H1 (cell line): ENCODE data around the gene DIPK1B. TPM values are rescaled to one million over a fixed set of nuclear protein-coding genes. Genes with fewer than 3 reads are reported as not detected.
A peak's percentile ranks its signal among the peaks of the same experiment; 100 is the strongest.

ENCODE experiments used
- CTCF ChIA-PET: fragments of 300-600 bp; sonication (Branson Sonifier 250); formaldehyde crosslinking; loops from one replicate; lab custom pipeline; 2021; ENCODE audit not compliant: partially characterized antibody; lab: Charles Lee
- POLR2A ChIA-PET: fragments of 300-600 bp; sonication (Branson Sonifier 250); formaldehyde crosslinking; loops from one replicate; lab custom pipeline; 2021; ENCODE audit warnings: inconsistent platforms; ENCODE audit not compliant: partially characterized antibody; lab: Charles Lee
- DNase-seq, 2 experiments: peaks; one replicate each; pipeline versions ENCODE4 v3.0.0 to v3.0.0-alpha.2; 2010 to 2022; ENCODE audit warnings: low spot score in 2 of 2, low read depth in 1 of 2, mixed read lengths in 1 of 2
- FAIRE-seq: peaks from 2 replicates; lab custom pipeline; 2011; peaks lifted over from hg19 to GRCh38; lab: Jason Lieb, UNC
- H2AFZ ChIP-seq: 2 replicates; pipeline ENCODE4 v1.8.1; 2012; ENCODE audit warnings: low read length, inconsistent platforms
- H2AK5ac ChIP-seq: 2 replicates; pipeline ENCODE4 v1.6.1; 2013; ENCODE audit warnings: low read depth, low read length
- H2BK120ac ChIP-seq: replicated peaks from 2 replicates; pipeline ENCODE3; 2013; ENCODE audit warnings: low read depth, low read length, inconsistent platforms
- H2BK12ac ChIP-seq: 2 replicates; pipeline ENCODE4 v1.6.1; 2013; ENCODE audit warnings: low read depth, low read length
- H2BK15ac ChIP-seq: 2 replicates; pipeline ENCODE4 v1.6.1; 2013; ENCODE audit warnings: low read length
- H2BK20ac ChIP-seq: 2 replicates; pipeline ENCODE4 v1.6.1; 2013; ENCODE audit warnings: low read length
- H2BK5ac ChIP-seq: 2 replicates; pipeline ENCODE4 v1.6.1; 2013; ENCODE audit warnings: low read depth, low read length
- H3K14ac ChIP-seq: 2 replicates; pipeline ENCODE4 v1.6.1; 2013; ENCODE audit warnings: inconsistent platforms; ENCODE audit not compliant: insufficient read length
- H3K18ac ChIP-seq: 2 replicates; pipeline ENCODE4 v1.6.1; 2013; ENCODE audit warnings: low read length; ENCODE audit errors: extremely low read depth
- H3K23ac ChIP-seq: 2 replicates; pipeline ENCODE4 v1.6.1; 2013; ENCODE audit warnings: inconsistent platforms; ENCODE audit not compliant: insufficient read length
- H3K23me2 ChIP-seq: 2 replicates; pipeline ENCODE4 v1.6.1; 2013; ENCODE audit warnings: low read depth, low read length
- H3K27ac ChIP-seq: 2 replicates; pipeline ENCODE4 v1.6.1; 2011; ENCODE audit warnings: low read depth, low read length, inconsistent platforms
- H3K27me3 ChIP-seq, 4 experiments: replicated peaks in 1 of 4; 1 replicate in 1 of 4; 2 replicates in 3 of 4; pipeline versions ENCODE4 v1.6.1 to v1.8.1; 2011 to 2013; ENCODE audit warnings: low read length in 3 of 4, mild to moderate bottlenecking in 3 of 4, inconsistent platforms in 2 of 4, mixed read lengths in 2 of 4, moderate library complexity in 1 of 4; ENCODE audit not compliant: control insufficient read depth in 3 of 4, insufficient read depth in 3 of 4; ENCODE audit errors: extremely low read depth in 1 of 4
- H3K36me3 ChIP-seq, 4 experiments: 2 replicates each; pipeline versions ENCODE4 v1.6.1 to v1.8.1; 2011 to 2013; ENCODE audit warnings: mild to moderate bottlenecking in 4 of 4, low read length in 3 of 4, moderate library complexity in 2 of 4, control low read depth in 1 of 4, inconsistent platforms in 1 of 4; ENCODE audit not compliant: insufficient read depth in 4 of 4, control insufficient read depth in 2 of 4
- H3K4ac ChIP-seq: replicated peaks from 2 replicates; pipeline ENCODE3; 2013; ENCODE audit warnings: low read length, low read depth, mixed read lengths, inconsistent platforms; ENCODE audit not compliant: insufficient read length
- H3K4me1 ChIP-seq, 4 experiments: replicated peaks in 1 of 4; 1 replicate in 1 of 4; 2 replicates in 3 of 4; pipeline versions ENCODE4 v1.6.1 to v1.8.1; 2011 to 2013; ENCODE audit warnings: low read length in 3 of 4, inconsistent platforms in 2 of 4, mixed read lengths in 1 of 4; ENCODE audit not compliant: insufficient read depth in 4 of 4, control insufficient read depth in 3 of 4
- H3K4me2 ChIP-seq, 2 experiments: 2 replicates each; pipeline versions ENCODE4 v1.6.1 to v1.8.1; 2011 to 2013; ENCODE audit warnings: low read depth in 2 of 2, low read length in 2 of 2, control low read depth in 1 of 2, inconsistent platforms in 1 of 2, mild to moderate bottlenecking in 1 of 2; ENCODE audit not compliant: insufficient read depth in 1 of 2
- H3K4me3 ChIP-seq, 4 experiments: fragments of 200-600, 300-600 bp in 1 of 4; sonication (generic), shearing (Covaris generic), sonication (Bioruptor Twin) in 1 of 4; 2 replicates each; pipeline versions ENCODE4 v1.5.1 to v1.8.1; 2011 to 2016; ENCODE audit warnings: low read length in 4 of 4, low read depth in 3 of 4, control low read depth in 2 of 4, inconsistent platforms in 2 of 4, mild to moderate bottlenecking in 2 of 4, mixed read lengths in 1 of 4, moderate library complexity in 1 of 4; ENCODE audit not compliant: insufficient read depth in 2 of 4; ENCODE audit errors: extremely low read depth in 1 of 4
- H3K56ac ChIP-seq: replicated peaks from 2 replicates; pipeline ENCODE3; 2013; ENCODE audit warnings: low read depth, mild to moderate bottlenecking, mixed read lengths, low read length, inconsistent platforms; ENCODE audit not compliant: insufficient read length
- H3K79me1 ChIP-seq: 2 replicates; pipeline ENCODE4 v1.6.1; 2013; ENCODE audit warnings: low read depth, low read length, control low read depth
- H3K79me2 ChIP-seq, 2 experiments: 2 replicates each; pipeline versions ENCODE4 v1.6.1 to v1.8.1; 2012 to 2013; ENCODE audit warnings: low read length in 2 of 2, mild to moderate bottlenecking in 2 of 2, inconsistent platforms in 1 of 2; ENCODE audit not compliant: insufficient read depth in 2 of 2, control insufficient read depth in 1 of 2
- H3K9ac ChIP-seq, 4 experiments: replicated peaks in 1 of 4; 1 replicate in 1 of 4; 2 replicates in 3 of 4; pipeline versions ENCODE4 v1.6.1 to v1.8.1; 2011 to 2013; ENCODE audit warnings: low read depth in 3 of 4, low read length in 3 of 4, control low read depth in 2 of 4, mild to moderate bottlenecking in 2 of 4, moderate library complexity in 2 of 4, inconsistent platforms in 1 of 4; ENCODE audit errors: extremely low read depth in 1 of 4
- H3K9me3 ChIP-seq, 2 experiments: 2 replicates each; pipeline versions ENCODE4 v1.6.1 to v1.8.1; 2012 to 2013; ENCODE audit warnings: mild to moderate bottlenecking in 2 of 2, moderate library complexity in 2 of 2, control low read depth in 1 of 2, inconsistent platforms in 1 of 2, low read depth in 1 of 2, low read length in 1 of 2, mixed read lengths in 1 of 2; ENCODE audit not compliant: insufficient read depth in 2 of 2
- H4K20me1 ChIP-seq, 2 experiments: replicated peaks in 1 of 2; 2 replicates each; pipeline versions ENCODE3 to v1.8.1; 2011 to 2013; ENCODE audit warnings: inconsistent platforms in 2 of 2, low read length in 2 of 2, mild to moderate bottlenecking in 1 of 2; ENCODE audit not compliant: insufficient read depth in 2 of 2, control insufficient read depth in 1 of 2
- H4K5ac ChIP-seq: 2 replicates; pipeline ENCODE4 v1.6.1; 2013; ENCODE audit warnings: low read length, low read depth, mixed read lengths, inconsistent platforms; ENCODE audit not compliant: insufficient read length
- H4K8ac ChIP-seq: 2 replicates; pipeline ENCODE4 v1.8.0; 2013; ENCODE audit warnings: mild to moderate bottlenecking, moderate library complexity, low read length, inconsistent platforms; ENCODE audit not compliant: insufficient read depth; ENCODE audit errors: extremely low read depth
- H4K91ac ChIP-seq: replicated peaks from 2 replicates; pipeline ENCODE3; 2013; ENCODE audit warnings: low read length, mixed read lengths, inconsistent platforms; ENCODE audit not compliant: insufficient read length
- CHD1 ChIP-seq: IDR thresholded peaks from 2 replicates; pipeline ENCODE4 v1.6.1; 2012; ENCODE audit warnings: low read depth, low read length, improper control_type of control experiment
- GTF2F1 ChIP-seq: IDR thresholded peaks from 2 replicates; pipeline ENCODE4 v1.6.1; 2012; ENCODE audit warnings: low read depth, low read length, improper control_type of control experiment, borderline replicate concordance
- POLR2A ChIP-seq, 2 experiments: IDR thresholded peaks; 1 replicate in 1 of 2; 2 replicates in 1 of 2; pipeline ENCODE4 v1.6.1; 2011; ENCODE audit warnings: low read depth in 2 of 2, low read length in 2 of 2, mild to moderate bottlenecking in 2 of 2; ENCODE audit errors: control extremely low read depth in 1 of 2
- SP1 ChIP-seq: IDR thresholded peaks from 2 replicates; pipeline ENCODE4 v1.6.1; 2011; ENCODE audit warnings: low read depth, low read length
- SP2 ChIP-seq: IDR thresholded peaks from 2 replicates; pipeline ENCODE4 v1.6.1; 2012; ENCODE audit warnings: mild to moderate bottlenecking, low read length, inconsistent platforms
- SUZ12 ChIP-seq: fragments of 200-600 bp; sonication (generic); IDR thresholded peaks from 2 replicates; pipeline ENCODE4 v1.6.1; 2012; ENCODE audit warnings: mild to moderate bottlenecking, inconsistent platforms, low read length, moderate library complexity, mixed read lengths
- WGBS, 2 experiments: shearing (Covaris generic) in 1 of 2; methylation state at CpG; one replicate each; pipeline versions ENCODE4 v1.1.6 to v1.1.7; 2013 to 2015; ENCODE audit warnings: low lambda C conversion rate in 2 of 2, mixed read lengths in 2 of 2, inconsistent platforms in 1 of 2, low coverage in 1 of 2, missing lambda C conversion rate in 1 of 2; ENCODE audit not compliant: insufficient replicate concordance in 2 of 2, insufficient coverage in 1 of 2, insufficient read length in 1 of 2; ENCODE audit errors: extremely low coverage in 1 of 2, missing lambda C conversion rate in 1 of 2; 5-methylcytosine and 5-hydroxymethylcytosine counted together
- polyA plus RNA-seq, 7 experiments: library from polyadenylated mRNA; depleted of rRNA in 3 of 7; stranded (reverse) in 5 of 7; unstranded in 2 of 7; fragments of >200 nt in 5 of 7; fragments of 200-250 nt in 2 of 7; gene quantifications; 1 replicate in 5 of 7; 2 replicates in 1 of 7; 4 replicates in 1 of 7; pipeline versions ENCODE4 v1.2.1 to v1.2.3, GENCODE V29; 2011 to 2013; ENCODE audit warnings: missing spikeins in 2 of 7, mixed read lengths in 2 of 7
- total RNA-seq: library from RNA; stranded (reverse); fragmentation: NEBNext Ultra II Directional; extraction: Animal tissue kit (Norgen Biotek cat#: 25700); gene quantifications from 2 replicates; pipeline ENCODE4 v1.2.1, GENCODE V29; 2021

Gene DIPK1B
- total and polyA plus RNA-seq, 2 of the 8 experiments (the other 6 are each of a cell fraction or from before 2014, with no cell fraction given): 32.3 to 64.8 TPM

- no peak overlapping the region for H4K91ac ChIP-seq
- H3K23me2 ChIP-seq: peaks cover 3% of the 10 kb centered on the region; the same call in 1 of the 2 replicates
- H4K20me1 ChIP-seq: peaks cover 22 to 31% of the 10 kb centered on the region in 2 experiments
- TF ChIP-seq SUZ12: no peak
- no peak for TF ChIP-seq CHD1
- no peak for TF ChIP-seq GTF2F1
- TF ChIP-seq POLR2A (IDR thresholded peaks at IDR 0.05; ENCODE audit: control extremely low read depth in 1 of 2, low read depth in 2 of 2, low read length in 2 of 2): no peak
- TF ChIP-seq SP2: no peak
- no peak for TF ChIP-seq SP1
- POLR2A ChIA-PET: interaction anchor here (11.2 kb wide), 1 partner anchor 14 kb away, joined by 223 read pairs; no protein-coding TSS in a partner anchor
- peaks cover 21% of the 10 kb centered on the region for H3K79me1 ChIP-seq
- no peak overlapping the region for H2BK5ac ChIP-seq
- H3K9me3 ChIP-seq: no peaks in the 10 kb centered on the region
- peaks cover 0 to 15% (median 8%) of the 10 kb centered on the region in 4 experiments; a peak in 5 of 7 replicates for H3K4me1 ChIP-seq
- H3K4me2 ChIP-seq: no peak overlapping the region
- H3K27me3 ChIP-seq: no peaks in the 10 kb centered on the region
- no peak for FAIRE-seq
- H2AK5ac ChIP-seq: no peak overlapping the region
- H2BK15ac ChIP-seq: no peak overlapping the region
- H3K14ac ChIP-seq: no peak overlapping the region
- no peak overlapping the region for H2BK12ac ChIP-seq
- no peak for DNase-seq
- H3K56ac ChIP-seq: no peak overlapping the region
- no peak overlapping the region for H3K23ac ChIP-seq
- H2AFZ ChIP-seq: no peak overlapping the region
- no peak overlapping the region for H3K4ac ChIP-seq
- peaks cover 0 to 11% of the 10 kb centered on the region in 2 experiments; a peak in 1 of 4 replicates for H3K79me2 ChIP-seq
- no peak overlapping the region for H2BK120ac ChIP-seq
- H3K18ac ChIP-seq: no peak overlapping the region
- no peak overlapping the region for H4K5ac ChIP-seq
- WGBS, 2 experiments: 79% methylated on average over 6 of the region's 16 CpGs; no CpG with 5 or more reads in 1 of the 2 experiments
- no peak overlapping the region for H2BK20ac ChIP-seq
- H3K4me3 ChIP-seq: no peak overlapping the region
- H3K27ac ChIP-seq: no peak overlapping the region
- CTCF ChIA-PET: interaction anchor here (1.3 to 9.2 kb wide), 2 partner anchors 11 to 40 kb away, joined by 3 to 62 read pairs; partner anchors contain the start of gene LCN8
- peak overlapping the region; percentile 51; the same call in 1 of the 2 replicates for H4K8ac ChIP-seq
- H3K9ac ChIP-seq: no peak overlapping the region
- peaks cover 0 to 8% (median 1%) of the 10 kb centered on the region in 4 experiments; a peak in 2 of 8 replicates for H3K36me3 ChIP-seq
Observed at GRCh38 chr9:136717399-136717798, 5.0 kb downstream of the DIPK1B start.
